Measurements from ENCODE around the gene INPP4B.

The INPP4B gene

GRCh38 chr4:142596595-142596994 lies 249.5 kb downstream of the INPP4B start:
- H3K9ac ChIP-seq (ENCODE audit: low read length), result no peak overlapping the region
- H3K4me1 ChIP-seq (ENCODE audit: control insufficient read depth, low read depth, low read length), result no peaks in the 10 kb centered on the region
- H3K4me3 ChIP-seq (ENCODE audit: low read length), result no peak overlapping the region
- no peaks in the 10 kb centered on the region for H3K9me3 ChIP-seq (ENCODE audit: control insufficient read depth, low read depth, low read length)
- H3K27me3 ChIP-seq (ENCODE audit: control insufficient read depth, insufficient read depth, low read length), result no peaks in the 10 kb centered on the region
- no peaks in the 10 kb centered on the region for H3K36me3 ChIP-seq (ENCODE audit: control insufficient read depth, low read depth, low read length)
- no peak overlapping the region for H3K27ac ChIP-seq (ENCODE audit: low read length)

DNA sequence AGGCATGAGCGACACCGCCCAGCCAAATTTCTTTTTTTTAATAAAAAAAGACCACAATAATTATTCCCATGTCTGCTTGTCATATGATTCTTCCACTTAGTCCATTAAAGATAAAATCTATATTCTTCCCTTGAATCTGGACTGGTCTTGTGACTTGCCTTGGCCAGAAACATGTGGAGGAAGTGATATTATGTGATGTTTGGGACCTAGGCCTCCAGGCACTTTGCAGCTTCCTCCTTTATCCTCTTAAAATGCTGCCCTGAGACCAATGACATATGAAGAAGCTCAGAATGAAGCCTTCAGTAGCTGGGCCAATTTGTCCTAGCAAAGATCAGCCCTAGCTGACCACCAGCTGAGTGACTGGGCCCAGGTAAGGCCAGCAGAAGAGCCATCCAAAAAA lies 250.0 kb downstream of the INPP4B start:
- Histone ChIP-seq H3K27ac (ENCODE audit: low read length) (no peak overlapping the region), H3K27me3 (ENCODE audit: control insufficient read depth, insufficient read depth, low read length) (no peaks in the 10 kb centered on the region), H3K9me3 (ENCODE audit: control insufficient read depth, low read depth, low read length) (no peaks in the 10 kb centered on the region), H3K9ac (ENCODE audit: low read length) (no peak overlapping the region), H3K4me3 (ENCODE audit: low read length) (no peak overlapping the region), H3K4me1 (ENCODE audit: control insufficient read depth, low read depth, low read length) (no peaks in the 10 kb centered on the region), H3K36me3 (ENCODE audit: control insufficient read depth, low read depth, low read length) (no peaks in the 10 kb centered on the region)

GRCh38 chr4:142595222-142595871 lies 250.8 kb downstream of the INPP4B start:
- Histone ChIP-seq H3K27me3 (ENCODE audit: control insufficient read depth, insufficient read depth, low read length) (no peaks in the 10 kb centered on the region), H3K9ac (ENCODE audit: low read length) (no peak overlapping the region), H3K36me3 (ENCODE audit: control insufficient read depth, low read depth, low read length) (no peaks in the 10 kb centered on the region), H3K9me3 (ENCODE audit: control insufficient read depth, low read depth, low read length) (no peaks in the 10 kb centered on the region), H3K4me3 (ENCODE audit: low read length) (no peak overlapping the region), H3K27ac (ENCODE audit: low read length) (no peak overlapping the region), H3K4me1 (ENCODE audit: control insufficient read depth, low read depth, low read length) (no peaks in the 10 kb centered on the region)

DNA sequence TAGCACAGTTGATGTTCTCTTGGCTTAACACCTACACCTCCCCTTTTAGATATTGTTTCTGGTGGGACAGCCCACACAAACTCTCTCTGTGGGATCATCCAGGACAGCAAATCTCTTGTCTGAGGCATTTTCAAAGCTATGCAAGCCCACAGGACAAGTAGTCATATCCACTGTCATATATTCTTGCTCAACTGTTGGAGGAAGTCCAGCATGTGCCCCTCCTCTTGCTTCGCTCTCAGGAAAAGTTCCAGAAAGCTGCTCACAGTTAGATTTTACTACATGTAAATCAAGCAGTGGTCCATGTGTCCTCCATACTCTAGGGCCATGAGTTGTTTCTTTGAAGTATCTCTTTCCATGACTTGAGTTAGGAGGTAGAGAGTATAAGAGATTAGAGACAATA lies 260.7 kb downstream of the INPP4B start:
- Histone ChIP-seq H3K4me1 (ENCODE audit: control insufficient read depth, low read depth, low read length) (no peaks in the 10 kb centered on the region), H3K4me3 (ENCODE audit: low read length) (no peak overlapping the region), H3K27me3 (ENCODE audit: control insufficient read depth, insufficient read depth, low read length) (no peaks in the 10 kb centered on the region), H3K27ac (ENCODE audit: low read length) (no peak overlapping the region), H3K9ac (ENCODE audit: low read length) (no peak overlapping the region), H3K9me3 (ENCODE audit: control insufficient read depth, low read depth, low read length) (no peaks in the 10 kb centered on the region), H3K36me3 (ENCODE audit: control insufficient read depth, low read depth, low read length) (no peaks in the 10 kb centered on the region)

DNA sequence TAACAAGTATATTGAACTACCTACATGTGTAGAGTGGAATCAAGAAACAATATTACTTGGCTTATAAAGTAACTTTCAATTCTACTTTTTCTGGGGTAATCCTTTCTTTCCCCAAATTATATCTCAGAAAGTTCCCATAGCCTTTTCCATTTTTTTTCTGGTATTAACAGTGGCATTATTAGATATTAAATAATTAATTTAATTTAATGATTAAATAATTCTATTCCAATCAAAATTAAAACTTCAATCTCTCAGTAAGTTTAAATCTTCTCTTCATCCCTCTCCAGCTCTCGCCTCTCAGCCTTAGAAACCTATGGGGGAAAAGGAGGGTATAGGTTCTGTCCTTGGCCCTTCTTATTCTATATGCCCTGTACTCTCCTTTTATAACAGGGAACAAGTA lies 262.4 kb downstream of the INPP4B start:
- no peak overlapping the region for H3K4me3 ChIP-seq (ENCODE audit: low read length)
- no peaks in the 10 kb centered on the region for H3K9me3 ChIP-seq (ENCODE audit: control insufficient read depth, low read depth, low read length)
- no peaks in the 10 kb centered on the region for H3K27me3 ChIP-seq (ENCODE audit: control insufficient read depth, insufficient read depth, low read length)
- H3K4me1 ChIP-seq (ENCODE audit: control insufficient read depth, low read depth, low read length), result no peaks in the 10 kb centered on the region
- H3K9ac ChIP-seq (ENCODE audit: low read length), result no peak overlapping the region
- H3K36me3 ChIP-seq (ENCODE audit: control insufficient read depth, low read depth, low read length), result no peaks in the 10 kb centered on the region
- no peak overlapping the region for H3K27ac ChIP-seq (ENCODE audit: low read length)

DNA sequence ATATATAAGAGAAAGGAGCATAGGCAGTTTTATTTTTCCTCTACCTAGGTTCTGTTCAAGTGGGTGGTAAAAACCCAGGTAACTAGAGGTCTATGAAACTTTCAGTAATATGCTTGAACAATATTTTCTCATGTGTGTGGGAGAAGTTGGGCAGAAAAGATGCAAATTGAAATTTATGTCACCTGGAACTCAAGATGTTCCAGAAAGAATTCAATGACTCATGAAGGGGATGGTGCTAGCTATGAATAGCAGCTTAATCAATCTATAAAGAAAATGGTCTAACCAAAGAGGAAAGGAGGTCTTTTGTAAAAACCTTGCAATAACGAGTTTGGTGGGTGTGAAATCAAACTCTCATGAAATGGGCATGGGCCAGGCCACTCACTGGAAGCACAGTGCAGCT lies 263.8 kb downstream of the INPP4B start:
- H3K27me3 ChIP-seq (ENCODE audit: control insufficient read depth, insufficient read depth, low read length), result no peaks in the 10 kb centered on the region
- no peak overlapping the region for H3K27ac ChIP-seq (ENCODE audit: low read length)
- H3K36me3 ChIP-seq (ENCODE audit: control insufficient read depth, low read depth, low read length), result no peaks in the 10 kb centered on the region

DNA sequence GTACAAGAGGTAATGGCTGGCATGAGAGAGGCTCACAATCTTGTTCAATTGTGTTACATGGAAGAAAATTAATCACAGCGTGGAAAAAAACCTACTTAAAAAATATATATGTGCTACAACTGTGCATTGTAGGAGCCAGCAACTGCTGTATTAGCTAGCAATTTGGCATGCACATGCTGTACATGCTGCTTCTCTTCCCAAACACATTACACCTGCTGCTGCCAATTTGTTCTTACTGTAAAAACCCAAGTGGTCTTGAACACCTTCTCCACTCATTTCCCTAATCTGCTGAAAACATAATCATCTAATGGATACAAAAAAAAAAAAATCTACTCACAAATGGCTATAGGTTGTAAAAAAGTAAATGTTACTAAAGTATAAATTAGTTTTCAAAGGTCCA lies 264.2 kb downstream of the INPP4B start:
- H3K4me1 ChIP-seq (ENCODE audit: control insufficient read depth, low read depth, low read length), result no peaks in the 10 kb centered on the region
- no peaks in the 10 kb centered on the region for H3K27me3 ChIP-seq (ENCODE audit: control insufficient read depth, insufficient read depth, low read length)
- no peak overlapping the region for H3K9ac ChIP-seq (ENCODE audit: low read length)
- no peaks in the 10 kb centered on the region for H3K36me3 ChIP-seq (ENCODE audit: control insufficient read depth, low read depth, low read length)
- no peak overlapping the region for H3K4me3 ChIP-seq (ENCODE audit: low read length)
- no peaks in the 10 kb centered on the region for H3K9me3 ChIP-seq (ENCODE audit: control insufficient read depth, low read depth, low read length)
- no peak overlapping the region for H3K27ac ChIP-seq (ENCODE audit: low read length)

More for the DNA sequence above, 263.8 kb downstream of the INPP4B start:
- H3K9ac ChIP-seq (ENCODE audit: low read length), result no peak overlapping the region
- H3K9me3 ChIP-seq (ENCODE audit: control insufficient read depth, low read depth, low read length), result no peaks in the 10 kb centered on the region
- H3K4me3 ChIP-seq (ENCODE audit: low read length), result no peak overlapping the region
- no peaks in the 10 kb centered on the region for H3K4me1 ChIP-seq (ENCODE audit: control insufficient read depth, low read depth, low read length)

- H3K27ac ChIP-seq (ENCODE audit: low read length), result no peak overlapping the region
- no peaks in the 10 kb centered on the region for H3K36me3 ChIP-seq (ENCODE audit: control insufficient read depth, low read depth, low read length)
- no peaks in the 10 kb centered on the region for H3K4me1 ChIP-seq (ENCODE audit: control insufficient read depth, low read depth, low read length)
- H3K27me3 ChIP-seq (ENCODE audit: control insufficient read depth, insufficient read depth, low read length), result no peaks in the 10 kb centered on the region
- no peak overlapping the region for H3K4me3 ChIP-seq (ENCODE audit: low read length)
- H3K9me3 ChIP-seq (ENCODE audit: control insufficient read depth, low read depth, low read length), result no peaks in the 10 kb centered on the region
- H3K9ac ChIP-seq (ENCODE audit: low read length), result no peak overlapping the region
These were observed 266.7 kb downstream of the INPP4B start for GRCh38 chr4:142579443-142579842.

DNA sequence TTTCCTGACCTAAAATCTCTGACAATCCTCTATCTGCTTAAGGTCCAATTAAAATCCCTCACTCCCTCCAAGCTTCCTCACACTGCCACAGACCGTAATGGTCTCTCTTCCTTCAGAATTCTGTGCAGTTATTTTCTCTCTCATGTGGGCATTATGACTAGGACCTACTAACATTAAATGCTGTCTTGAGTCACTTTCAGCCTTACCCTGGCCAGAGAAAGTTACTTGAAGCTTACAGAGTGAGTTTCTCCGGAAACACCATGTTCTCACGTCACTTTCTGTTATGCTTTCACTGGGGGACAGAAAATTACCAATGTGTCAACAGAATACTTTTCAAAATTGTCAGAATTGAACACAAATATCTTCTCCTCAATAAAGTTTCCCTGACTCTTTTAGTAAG lies 271.8 kb downstream of the INPP4B start:
- H3K4me1 ChIP-seq (ENCODE audit: control insufficient read depth, low read depth, low read length), result no peaks in the 10 kb centered on the region
- H3K9ac ChIP-seq (ENCODE audit: low read length), result no peak overlapping the region
- no peaks in the 10 kb centered on the region for H3K27me3 ChIP-seq (ENCODE audit: control insufficient read depth, insufficient read depth, low read length)
- H3K27ac ChIP-seq (ENCODE audit: low read length), result no peak overlapping the region
- no peaks in the 10 kb centered on the region for H3K36me3 ChIP-seq (ENCODE audit: control insufficient read depth, low read depth, low read length)
- no peaks in the 10 kb centered on the region for H3K9me3 ChIP-seq (ENCODE audit: control insufficient read depth, low read depth, low read length)
- H3K4me3 ChIP-seq (ENCODE audit: low read length), result no peak overlapping the region

DNA sequence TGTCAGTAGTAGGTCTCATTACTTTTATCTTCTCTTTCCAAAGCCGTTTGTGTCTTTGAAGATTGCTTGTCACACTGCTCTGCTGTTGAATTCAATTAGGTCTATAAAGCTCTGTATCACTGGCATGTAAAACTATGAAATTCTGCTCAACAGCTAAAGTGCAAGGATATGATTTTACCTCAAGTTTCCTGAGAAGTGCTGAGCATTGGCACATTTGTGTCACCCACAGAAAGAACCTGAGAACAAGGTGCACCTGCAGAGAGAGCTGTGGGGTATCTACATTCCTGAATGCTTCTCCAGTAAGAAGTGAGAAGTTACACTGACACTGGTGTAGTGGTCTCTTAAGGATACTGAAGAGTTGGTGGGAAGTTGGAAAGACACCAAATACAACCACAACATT lies 274.0 kb downstream of the INPP4B start:
- H3K4me1 ChIP-seq (ENCODE audit: control insufficient read depth, low read depth, low read length), result no peaks in the 10 kb centered on the region

DNA sequence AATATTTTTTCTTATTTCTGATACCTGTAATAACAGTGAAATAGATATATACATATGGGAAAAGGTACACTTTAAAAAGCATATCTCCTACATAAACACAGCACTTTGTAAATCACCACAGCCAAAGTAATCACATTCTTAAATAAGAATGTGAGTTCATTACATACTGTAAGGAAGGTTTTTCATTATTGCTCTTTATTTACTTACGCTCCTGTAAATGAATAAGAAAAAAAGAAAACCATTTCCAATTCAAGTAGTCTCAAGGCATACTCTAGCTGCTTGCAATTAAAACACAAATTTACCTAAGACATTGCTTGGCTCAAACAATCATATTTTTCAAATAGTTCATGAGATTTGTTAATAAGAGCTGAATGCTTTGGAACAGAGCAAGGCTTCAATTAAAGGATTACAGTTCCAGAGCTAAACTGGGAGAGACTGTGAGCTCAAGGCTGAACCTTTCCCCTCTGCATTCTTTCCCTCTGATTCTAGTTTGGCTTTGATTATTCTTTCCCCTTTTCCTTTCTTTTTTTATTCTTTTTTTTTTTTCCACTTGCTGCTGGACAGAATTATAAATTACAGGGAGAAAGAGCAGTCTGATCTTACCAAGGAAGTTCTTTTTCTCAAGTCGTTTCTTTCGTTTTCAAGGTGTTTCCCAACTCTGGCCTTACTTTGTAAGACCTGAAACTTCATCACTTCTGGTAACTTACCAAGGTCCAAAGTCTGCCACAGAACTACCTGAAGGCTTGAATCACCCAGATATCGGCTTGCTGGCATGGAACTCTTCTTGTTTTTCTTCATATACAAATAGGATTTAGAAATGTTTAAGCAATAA lies 278.3 kb downstream of the INPP4B start:
- H3K27me3 ChIP-seq (ENCODE audit: control insufficient read depth, insufficient read depth, low read length), result no peaks in the 10 kb centered on the region
- H3K9me3 ChIP-seq (ENCODE audit: control insufficient read depth, low read depth, low read length), result no peaks in the 10 kb centered on the region
- H3K9ac ChIP-seq (ENCODE audit: low read length), result no peak overlapping the region
- H3K36me3 ChIP-seq (ENCODE audit: control insufficient read depth, low read depth, low read length), result no peaks in the 10 kb centered on the region
- H3K4me3 ChIP-seq (ENCODE audit: low read length), result no peak overlapping the region
- no peak overlapping the region for H3K27ac ChIP-seq (ENCODE audit: low read length)
- no peaks in the 10 kb centered on the region for H3K4me1 ChIP-seq (ENCODE audit: control insufficient read depth, low read depth, low read length)

More for the DNA sequence above, 274.0 kb downstream of the INPP4B start:
- H3K9me3 ChIP-seq (ENCODE audit: control insufficient read depth, low read depth, low read length), result no peaks in the 10 kb centered on the region
- no peak overlapping the region for H3K4me3 ChIP-seq (ENCODE audit: low read length)
- no peak overlapping the region for H3K9ac ChIP-seq (ENCODE audit: low read length)
- H3K27me3 ChIP-seq (ENCODE audit: control insufficient read depth, insufficient read depth, low read length), result no peaks in the 10 kb centered on the region
- H3K27ac ChIP-seq (ENCODE audit: low read length), result no peak overlapping the region
- H3K36me3 ChIP-seq (ENCODE audit: control insufficient read depth, low read depth, low read length), result no peaks in the 10 kb centered on the region

GRCh38 chr4:142567199-142567598 lies 278.9 kb downstream of the INPP4B start:
- no peaks in the 10 kb centered on the region for H3K36me3 ChIP-seq (ENCODE audit: control insufficient read depth, low read depth, low read length)
- no peak overlapping the region for H3K4me3 ChIP-seq (ENCODE audit: low read length)
- no peaks in the 10 kb centered on the region for H3K27me3 ChIP-seq (ENCODE audit: control insufficient read depth, insufficient read depth, low read length)
- H3K9me3 ChIP-seq (ENCODE audit: control insufficient read depth, low read depth, low read length), result no peaks in the 10 kb centered on the region
- H3K9ac ChIP-seq (ENCODE audit: low read length), result no peak overlapping the region
- H3K27ac ChIP-seq (ENCODE audit: low read length), result no peak overlapping the region
- no peaks in the 10 kb centered on the region for H3K4me1 ChIP-seq (ENCODE audit: control insufficient read depth, low read depth, low read length)

All from iPS-18a (cell line).